ENCODE measurements around the gene ELMO1. TPM values are rescaled to one million over a fixed set of nuclear protein-coding genes. Genes with fewer than 3 reads are reported as not detected.

Gene ELMO1
- total and polyA plus RNA-seq, 4 donors, result 10.1 to 183 (median 34.4) TPM

DNA sequence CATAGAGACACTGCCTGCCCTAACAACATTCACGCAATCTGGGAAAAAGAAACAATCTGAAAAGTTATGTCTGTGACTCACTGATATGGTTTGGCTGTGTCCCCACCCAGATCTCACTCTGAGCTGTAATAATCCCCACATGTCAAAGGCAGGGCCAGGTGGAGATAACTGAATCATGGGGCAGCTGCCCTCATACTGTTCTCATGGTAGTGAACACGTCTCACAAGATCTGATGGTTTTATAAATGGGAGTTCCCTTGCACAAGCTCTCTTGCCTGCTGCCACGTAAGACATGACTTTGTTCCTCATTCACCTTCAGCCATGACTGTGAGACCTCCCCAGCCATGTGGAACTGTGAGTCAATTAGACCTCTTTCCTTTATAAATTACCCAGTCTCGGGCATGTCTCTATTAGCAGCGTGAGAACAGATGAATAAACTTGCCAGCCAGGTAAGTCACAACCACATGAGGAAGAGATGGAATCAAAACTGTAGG is 382.8 kb downstream of the ELMO1 start:
- Histone ChIP-seq H3K4me1 (ENCODE audit: control insufficient read depth in 5 of 5, insufficient read depth in 5 of 5, low read length in 5 of 5) (peaks cover 0 to 1% (median 0%) of the 10 kb centered on the region in 5 donors), H3K4me3 (no peak overlapping the region), H3K9me3 (ENCODE audit: control insufficient read depth in 4 of 4, insufficient read depth in 3 of 4, low read length in 3 of 4) (no peaks in the 10 kb centered on the region), H3K27ac (ENCODE audit: low read depth in 1 of 2, low read length in 1 of 2) (no peak overlapping the region), H3K9ac (ENCODE audit: insufficient read depth in 1 of 2, low read length in 2 of 2) (no peak overlapping the region), H3K36me3 (ENCODE audit: control insufficient read depth in 4 of 4, insufficient read depth in 4 of 4, low read length in 4 of 4) (no peaks in the 10 kb centered on the region), H3K27me3 (ENCODE audit: control insufficient read depth in 3 of 3, insufficient read depth in 3 of 3, low read length in 2 of 3) (no peaks in the 10 kb centered on the region)
- no peak for TF ChIP-seq CTCF (IDR thresholded peaks at IDR 0.05; ENCODE audit: control extremely low read depth, extremely low read depth)
- WGBS, 2 donors, result 76 to 85% methylated on average over 5 of the region's 5 CpGs
- DNase-seq (no peak), ATAC-seq (ENCODE audit: insufficient read depth, low FRiP score) (no peak)

- ATAC-seq (ENCODE audit: insufficient read depth, low FRiP score), result no peak
- no peak for TF ChIP-seq CTCF (IDR thresholded peaks at IDR 0.05; ENCODE audit: control extremely low read depth, extremely low read depth)
These were observed 386.2 kb downstream of the ELMO1 start for GRCh38 chr7:37062560-37062859.

GRCh38 chr7:37061849-37062559 is 386.7 kb downstream of the ELMO1 start:
- TF ChIP-seq CTCF (IDR thresholded peaks at IDR 0.05; ENCODE audit: control extremely low read depth, extremely low read depth), result no peak
- no peak overlapping the region for H3K27ac ChIP-seq (ENCODE audit: low read depth in 1 of 2, low read length in 1 of 2)
- no peaks in the 10 kb centered on the region for H3K27me3 ChIP-seq (ENCODE audit: control insufficient read depth in 3 of 3, insufficient read depth in 3 of 3, low read length in 2 of 3)
- no peak overlapping the region for H3K9ac ChIP-seq (ENCODE audit: insufficient read depth in 1 of 2, low read length in 2 of 2)
- peaks cover 0 to 1% (median 0%) of the 10 kb centered on the region in 4 donors for H3K36me3 ChIP-seq (ENCODE audit: control insufficient read depth in 4 of 4, insufficient read depth in 4 of 4, low read length in 4 of 4)
- H3K4me1 ChIP-seq (ENCODE audit: control insufficient read depth in 5 of 5, insufficient read depth in 5 of 5, low read length in 5 of 5), result no peaks in the 10 kb centered on the region
- ATAC-seq (ENCODE audit: insufficient read depth, low FRiP score) (no peak), DNase-seq (no peak)
- WGBS, 2 donors, result 75 to 80% methylated on average over 5 of the region's 5 CpGs
- no peaks in the 10 kb centered on the region for H3K9me3 ChIP-seq (ENCODE audit: control insufficient read depth in 4 of 4, insufficient read depth in 3 of 4, low read length in 3 of 4)
- H3K4me3 ChIP-seq, result no peak overlapping the region

More at GRCh38 chr7:37062560-37062859, 386.2 kb downstream of the ELMO1 start:
- H3K4me1 ChIP-seq (ENCODE audit: control insufficient read depth in 5 of 5, insufficient read depth in 5 of 5, low read length in 5 of 5), result no peaks in the 10 kb centered on the region
- H3K9me3 ChIP-seq (ENCODE audit: control insufficient read depth in 4 of 4, insufficient read depth in 3 of 4, low read length in 3 of 4), result no peaks in the 10 kb centered on the region
- no peaks in the 10 kb centered on the region for H3K27me3 ChIP-seq (ENCODE audit: control insufficient read depth in 3 of 3, insufficient read depth in 3 of 3, low read length in 2 of 3)
- DNase-seq, result no peak
- H3K9ac ChIP-seq (ENCODE audit: insufficient read depth in 1 of 2, low read length in 2 of 2), result no peak overlapping the region
- H3K27ac ChIP-seq (ENCODE audit: low read depth in 1 of 2, low read length in 1 of 2), result no peak overlapping the region
- H3K4me3 ChIP-seq, result no peak overlapping the region
- H3K36me3 ChIP-seq (ENCODE audit: control insufficient read depth in 4 of 4, insufficient read depth in 4 of 4, low read length in 4 of 4), result peaks cover 0 to 1% (median 0%) of the 10 kb centered on the region in 4 donors
- 65 to 69% methylated on average over 3 of the region's 3 CpGs for WGBS, 2 donors

Measured in lung (tissue), 12 donors.